Right lobe of liver (tissue), 6 donors: ENCODE measurements around the gene MTMR12. TPM values are rescaled to one million over a fixed set of nuclear protein-coding genes. Genes with fewer than 3 reads are reported as not detected.

Experiments used
- ATAC-seq, 4 donors: fragments of 200-7000 bp; cut with Tn5 transposase; one replicate each; pipeline ENCODE4 v1.9.1; 2020; ENCODE audit warnings: mild to moderate bottlenecking in 4 of 4, moderate library complexity in 4 of 4
- DNase-seq, 3 donors: peaks; one replicate each; pipeline ENCODE4 v3.0.0-alpha.2; 2020
- H3K27ac ChIP-seq, 3 donors: fragments of 200-600 bp; one replicate each; pipeline ENCODE4 v1.8.0; 2022
- H3K27me3 ChIP-seq, 2 donors: fragments of 200-600 bp; one replicate each; pipeline ENCODE4 v1.8.0; 2022
- H3K36me3 ChIP-seq, 4 donors: fragments of 200-600 bp; sonication (generic) in 1 of 4; one replicate each; pipeline versions ENCODE4 v1.5.1 to v1.8.0; 2017 to 2022; ENCODE audit warnings: control low read depth in 1 of 4
- H3K4me1 ChIP-seq, 4 donors: fragments of 200-600 bp; sonication (generic) in 1 of 4; one replicate each; pipeline versions ENCODE4 v1.5.1 to v1.8.0; 2017 to 2022; ENCODE audit warnings: control low read depth in 1 of 4
- H3K4me3 ChIP-seq, 3 donors: fragments of 200-600 bp; one replicate each; pipeline ENCODE4 v1.8.0; 2022
- H3K9me3 ChIP-seq, 4 donors: fragments of 200-600 bp; sonication (generic) in 1 of 4; one replicate each; pipeline versions ENCODE4 v1.5.1 to v1.8.0; 2017 to 2022; ENCODE audit warnings: control low read depth in 1 of 4
- POLR2A ChIP-seq: fragments of 450-650 bp; IDR thresholded peaks from one replicate; pipeline ENCODE4 v1.6.1; 2017; ENCODE audit warnings: antibody characterized with exemption, mild to moderate bottlenecking
- WGBS: methylation state at CpG from one replicate; pipeline ENCODE4 v1.1.6; 2018; ENCODE audit warnings: low coverage, low lambda C conversion rate; ENCODE audit not compliant: insufficient coverage; ENCODE audit errors: missing lambda C conversion rate; 5-methylcytosine and 5-hydroxymethylcytosine counted together
- intact Hi-C, 2 donors: fragments of 100-400 bp; cut with DNase I; formaldehyde crosslinking; loops; one replicate each; pipeline versions ENCODE4 v1.11.2 to v1.14.1; 2022
- total RNA-seq, 6 experiments: library from RNA; depleted of rRNA in 2 of 6; stranded (reverse); fragments of >200 nt in 2 of 6; fragmentation: NEBNext Ultra II Directional in 3 of 6; extraction: Animal tissue kit (Norgen Biotek cat#: 25700) in 3 of 6; gene quantifications; one replicate each; pipeline versions ENCODE4 v1.1.0 to v1.2.4, GENCODE V29; 2016 to 2023
- TF ChIP-seq, protein P1 (sequence below), 4 donors: fragments of 200-600 bp in 3 of 4; fragments of 450-650 bp in 1 of 4; IDR thresholded peaks; one replicate each; pipeline versions ENCODE4 v1.5.1 to v1.8.0; 2016 to 2022; ENCODE audit warnings: antibody characterized with exemption in 4 of 4, mild to moderate bottlenecking in 2 of 4
- donor health status: DM: no; HTN: yes; CAD: no.
- donor health status: DM: no; HTN: no; CAD: no.
- donor health status: DM: no; HTN: no; CAD: no.
- donor health status: DM: no; HTN: yes; CAD: no.
- donor health status: DM: no; HTN: yes; CAD: no.

The MTMR12 gene
- total RNA-seq, 6 experiments from 2014 or later = 14.9 to 22.9 (median 16.3) TPM

DNA sequence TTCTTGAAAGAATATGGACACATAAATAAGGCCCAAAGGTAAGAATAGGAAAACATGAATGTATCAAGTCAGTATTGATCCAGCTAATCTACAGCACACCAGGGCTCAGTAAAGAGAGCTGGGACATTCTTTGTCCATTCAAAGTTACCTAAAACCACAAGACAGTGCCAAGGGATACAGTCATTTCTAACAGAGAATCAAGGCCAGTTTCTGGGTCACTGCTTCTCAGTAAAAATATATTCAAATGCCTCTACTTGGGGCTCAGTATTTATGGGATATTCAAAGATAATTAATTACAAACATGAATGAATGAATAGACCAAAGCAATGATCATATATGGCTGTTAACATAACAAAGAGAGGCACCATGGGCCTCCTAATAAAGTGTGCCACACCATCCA is 34.9 kb downstream of the MTMR12 start:
- Histone ChIP-seq H3K9me3 (no peaks in the 10 kb centered on the region), H3K4me1 (peaks cover 0 to 39% (median under 1%) of the 10 kb centered on the region in 4 donors), H3K27me3 (no peaks in the 10 kb centered on the region), H3K4me3 (no peak overlapping the region), H3K36me3 (peaks cover 0 to 11% (median 9%) of the 10 kb centered on the region in 4 donors), H3K27ac (no peak overlapping the region)
- DNase-seq (no peak), ATAC-seq (no peak)
- intact Hi-C loops = no loop called here
- TF ChIP-seq, protein P1, sequence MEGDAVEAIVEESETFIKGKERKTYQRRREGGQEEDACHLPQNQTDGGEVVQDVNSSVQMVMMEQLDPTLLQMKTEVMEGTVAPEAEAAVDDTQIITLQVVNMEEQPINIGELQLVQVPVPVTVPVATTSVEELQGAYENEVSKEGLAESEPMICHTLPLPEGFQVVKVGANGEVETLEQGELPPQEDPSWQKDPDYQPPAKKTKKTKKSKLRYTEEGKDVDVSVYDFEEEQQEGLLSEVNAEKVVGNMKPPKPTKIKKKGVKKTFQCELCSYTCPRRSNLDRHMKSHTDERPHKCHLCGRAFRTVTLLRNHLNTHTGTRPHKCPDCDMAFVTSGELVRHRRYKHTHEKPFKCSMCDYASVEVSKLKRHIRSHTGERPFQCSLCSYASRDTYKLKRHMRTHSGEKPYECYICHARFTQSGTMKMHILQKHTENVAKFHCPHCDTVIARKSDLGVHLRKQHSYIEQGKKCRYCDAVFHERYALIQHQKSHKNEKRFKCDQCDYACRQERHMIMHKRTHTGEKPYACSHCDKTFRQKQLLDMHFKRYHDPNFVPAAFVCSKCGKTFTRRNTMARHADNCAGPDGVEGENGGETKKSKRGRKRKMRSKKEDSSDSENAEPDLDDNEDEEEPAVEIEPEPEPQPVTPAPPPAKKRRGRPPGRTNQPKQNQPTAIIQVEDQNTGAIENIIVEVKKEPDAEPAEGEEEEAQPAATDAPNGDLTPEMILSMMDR (IDR thresholded peaks at IDR 0.05) = no peak
- no peak for TF ChIP-seq POLR2A

DNA sequence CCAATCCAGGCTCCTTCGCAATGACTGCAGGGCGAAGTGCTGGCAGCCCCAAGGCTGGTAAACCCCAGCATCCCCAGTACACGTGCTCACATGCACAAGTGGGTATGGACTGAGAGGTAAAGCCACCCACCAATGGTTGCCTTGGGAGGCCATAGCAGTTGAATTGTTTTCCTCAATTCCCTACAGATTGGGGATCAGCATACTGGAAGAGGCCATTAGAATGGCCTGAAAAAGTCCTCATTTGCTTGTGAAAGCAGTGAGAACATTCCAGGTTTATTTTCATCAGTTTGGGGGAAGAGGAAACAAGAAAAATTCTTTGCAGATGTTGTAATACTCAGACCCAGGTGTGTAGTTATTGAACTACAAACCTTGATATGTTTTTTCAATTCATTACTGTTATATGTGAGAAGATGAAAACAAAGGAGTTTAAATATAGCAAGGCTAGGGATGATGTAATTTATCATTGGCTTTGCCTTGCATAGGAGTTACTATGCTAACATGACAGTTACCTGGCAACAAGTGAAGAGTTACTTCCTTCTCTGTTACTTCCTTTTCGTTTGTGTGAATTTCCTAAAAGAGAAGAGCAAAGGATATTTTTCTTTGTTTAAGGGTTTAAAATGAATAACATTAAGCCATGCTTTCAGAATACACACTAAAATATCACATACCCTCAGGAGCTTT is 36.4 kb downstream of the MTMR12 start:
- Histone ChIP-seq H3K36me3 (peaks cover 0 to 13% (median 12%) of the 10 kb centered on the region in 4 donors), H3K4me1 (peaks cover 0 to 34% (median 0%) of the 10 kb centered on the region in 4 donors), H3K9me3 (no peaks in the 10 kb centered on the region), H3K4me3 (no peak overlapping the region), H3K27ac (peak overlapping the region in 2 of 3 donors; percentile 21 to 60), H3K27me3 (no peaks in the 10 kb centered on the region)
- ATAC-seq (peak; percentile 29 to 71 (median 52)), DNase-seq (no peak)
- TF ChIP-seq, protein P1 (IDR thresholded peaks at IDR 0.05) = no peak
- TF ChIP-seq POLR2A = no peak
- intact Hi-C loops = no loop called here
- WGBS = 59% methylated on average over 4 of the region's 4 CpGs

- intact Hi-C loops = no loop called here
- Histone ChIP-seq H3K27ac (peak overlapping the region in 2 of 3 donors; percentile 24 to 60), H3K4me3 (no peak overlapping the region), H3K36me3 (peaks cover 0 to 13% (median 12%) of the 10 kb centered on the region in 4 donors), H3K27me3 (no peaks in the 10 kb centered on the region), H3K4me1 (peaks cover 0 to 29% (median 2%) of the 10 kb centered on the region in 4 donors), H3K9me3 (no peaks in the 10 kb centered on the region)
- no peak for TF ChIP-seq POLR2A
- TF ChIP-seq, protein P1 (IDR thresholded peaks at IDR 0.05) = no peak
- ATAC-seq = peak in 1 of 4 donors; percentile 38
- DNase-seq = no peak
- WGBS = 27% methylated on average over 3 of the region's 3 CpGs
These were observed 37.4 kb downstream of the MTMR12 start for GRCh38 chr5:32275396-32275741.

- peaks cover 0 to 13% (median 12%) of the 10 kb centered on the region in 4 donors for H3K36me3 ChIP-seq
These were observed 38.0 kb downstream of the MTMR12 start for GRCh38 chr5:32274548-32275395.

More at GRCh38 chr5:32274548-32275395, 38.0 kb downstream of the MTMR12 start:
- no peak for TF ChIP-seq POLR2A
- TF ChIP-seq, protein P1 (IDR thresholded peaks at IDR 0.05) = no peak
- WGBS = 63% methylated on average over 11 of the region's 11 CpGs
- H3K4me1 ChIP-seq = peaks cover 0 to 33% (median 4%) of the 10 kb centered on the region in 4 donors
- H3K27me3 ChIP-seq = no peaks in the 10 kb centered on the region
- H3K4me3 ChIP-seq = no peak overlapping the region
- intact Hi-C loops = loop anchor here in 1 of 2 donors (5.0 kb wide), 1 partner anchor 37 kb away; no protein-coding TSS in a partner anchor
- ATAC-seq (peak; percentile 23 to 78 (median 53)), DNase-seq (peak in 1 of 3 donors; percentile 54)
- no peaks in the 10 kb centered on the region for H3K9me3 ChIP-seq
- peak overlapping the region; percentile 5 to 64 (median 24) for H3K27ac ChIP-seq
